HL-60 (cell line): ENCODE data around the gene LRRIQ1.

Experiments used
- CTCF ChIP-seq: IDR thresholded peaks from one replicate; pipeline ENCODE4 v1.5.1; 2011; ENCODE audit warnings: low read length, control low read depth, inconsistent platforms; ENCODE audit not compliant: insufficient read depth
- GABPA ChIP-seq: IDR thresholded peaks from 2 replicates; pipeline ENCODE4 v1.6.1; 2012; ENCODE audit warnings: low read depth
- POLR2AphosphoS5 ChIP-seq: IDR thresholded peaks from 2 replicates; pipeline ENCODE4 v1.6.1; 2012; ENCODE audit warnings: low read depth
- REST ChIP-seq: IDR thresholded peaks from 2 replicates; pipeline ENCODE4 v1.6.1; 2012; ENCODE audit warnings: low read depth; ENCODE audit not compliant: insufficient replicate concordance

GRCh38 chr12:85156569-85156968 lies 120.4 kb downstream of the LRRIQ1 start:
- no peak for TF ChIP-seq CTCF
- no peak for TF ChIP-seq POLR2AphosphoS5
- TF ChIP-seq GABPA, result no peak
- no peak for TF ChIP-seq REST
